Peyer's patch (tissue), 4 donors: ENCODE measurements around the gene SLC6A6. TPM values are rescaled to one million over a fixed set of nuclear protein-coding genes. Genes with fewer than 3 reads are reported as not detected.
A peak's percentile ranks its signal among the peaks of the same experiment; 100 is the strongest.

ENCODE experiments used
- DNase-seq, 3 donors: peaks; one replicate each; pipeline ENCODE4 v3.0.0-alpha.2; 2017 to 2019
- H3K27ac ChIP-seq, 4 donors: fragments of 200-600 bp; sonication (generic); one replicate each; pipeline ENCODE4 v1.5.1; 2016 to 2019
- H3K27me3 ChIP-seq, 2 donors: fragments of 200-600 bp; sonication (generic); one replicate each; pipeline ENCODE4 v1.5.1; 2019
- H3K36me3 ChIP-seq, 3 donors: fragments of 200-600 bp; sonication (generic); one replicate each; pipeline ENCODE4 v1.5.1; 2016 to 2019
- H3K4me1 ChIP-seq, 4 donors: fragments of 200-600 bp; sonication (generic); one replicate each; pipeline ENCODE4 v1.5.1; 2016 to 2019
- H3K4me3 ChIP-seq, 4 donors: fragments of 200-600 bp; sonication (generic); 1 replicate in 3 of 4; 2 replicates in 1 of 4; pipeline ENCODE4 v1.5.1; 2016 to 2019; ENCODE audit warnings: mild to moderate bottlenecking in 1 of 4
- H3K9me3 ChIP-seq, 4 donors: fragments of 200-600 bp; sonication (generic); one replicate each; pipeline ENCODE4 v1.5.1; 2016 to 2019; ENCODE audit warnings: mild to moderate bottlenecking in 1 of 4
- POLR2A ChIP-seq, 2 donors: fragments of 450-650 bp; IDR thresholded peaks; one replicate each; pipeline ENCODE4 v1.5.1; 2017; ENCODE audit warnings: antibody characterized with exemption in 2 of 2, mild to moderate bottlenecking in 2 of 2, moderate library complexity in 2 of 2
- total RNA-seq, 4 donors: library from RNA; depleted of rRNA; stranded (reverse); fragments of >200 nt; gene quantifications; one replicate each; pipeline ENCODE4 v1.1.0, GENCODE V29; 2016
- TF ChIP-seq, protein P1 (sequence below), 6 experiments: fragments of 450-650 bp in 4 of 6; fragments of 200-600 bp in 2 of 6; sonication (generic) in 1 of 6; IDR thresholded peaks; one replicate each; pipeline ENCODE4 v1.5.1; 2017 to 2019; ENCODE audit warnings: antibody characterized with exemption in 6 of 6, mild to moderate bottlenecking in 3 of 6, moderate library complexity in 1 of 6

SLC6A6 gene
- total RNA-seq, 4 donors from 2014 or later: 61.1 to 190 (median 150) TPM

DNA sequence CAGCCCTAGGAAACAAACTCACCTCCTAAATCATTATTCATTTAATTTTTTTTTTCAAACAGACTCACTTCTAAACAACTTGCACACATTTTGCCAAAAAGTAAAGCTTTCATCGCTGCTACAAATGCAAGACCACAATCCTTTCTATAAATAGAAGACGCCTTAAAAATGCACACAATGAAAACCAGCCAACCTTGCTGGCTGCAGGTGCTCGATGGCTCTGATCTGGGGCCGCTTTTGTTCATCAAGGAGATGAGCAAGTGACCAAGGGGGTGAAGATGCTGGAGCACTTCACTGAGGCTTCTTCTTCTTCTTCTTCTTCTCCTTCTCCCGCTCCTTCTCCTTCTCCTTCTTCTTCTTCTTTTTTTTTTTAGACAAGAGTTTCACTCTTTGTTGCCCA lies 12.7 kb upstream of the SLC6A6 start:
- Histone ChIP-seq H3K4me3 (no peak overlapping the region), H3K9me3 (no peaks in the 10 kb centered on the region), H3K27ac (no peak overlapping the region), H3K27me3 (no peaks in the 10 kb centered on the region), H3K4me1 (peaks cover 0 to 8% (median 0%) of the 10 kb centered on the region in 4 donors), H3K36me3 (no peaks in the 10 kb centered on the region)
- TF ChIP-seq POLR2A (IDR thresholded peaks at IDR 0.05): no peak
- TF ChIP-seq, protein P1, sequence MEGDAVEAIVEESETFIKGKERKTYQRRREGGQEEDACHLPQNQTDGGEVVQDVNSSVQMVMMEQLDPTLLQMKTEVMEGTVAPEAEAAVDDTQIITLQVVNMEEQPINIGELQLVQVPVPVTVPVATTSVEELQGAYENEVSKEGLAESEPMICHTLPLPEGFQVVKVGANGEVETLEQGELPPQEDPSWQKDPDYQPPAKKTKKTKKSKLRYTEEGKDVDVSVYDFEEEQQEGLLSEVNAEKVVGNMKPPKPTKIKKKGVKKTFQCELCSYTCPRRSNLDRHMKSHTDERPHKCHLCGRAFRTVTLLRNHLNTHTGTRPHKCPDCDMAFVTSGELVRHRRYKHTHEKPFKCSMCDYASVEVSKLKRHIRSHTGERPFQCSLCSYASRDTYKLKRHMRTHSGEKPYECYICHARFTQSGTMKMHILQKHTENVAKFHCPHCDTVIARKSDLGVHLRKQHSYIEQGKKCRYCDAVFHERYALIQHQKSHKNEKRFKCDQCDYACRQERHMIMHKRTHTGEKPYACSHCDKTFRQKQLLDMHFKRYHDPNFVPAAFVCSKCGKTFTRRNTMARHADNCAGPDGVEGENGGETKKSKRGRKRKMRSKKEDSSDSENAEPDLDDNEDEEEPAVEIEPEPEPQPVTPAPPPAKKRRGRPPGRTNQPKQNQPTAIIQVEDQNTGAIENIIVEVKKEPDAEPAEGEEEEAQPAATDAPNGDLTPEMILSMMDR (IDR thresholded peaks at IDR 0.05): no peak
- DNase-seq: no peak

DNA sequence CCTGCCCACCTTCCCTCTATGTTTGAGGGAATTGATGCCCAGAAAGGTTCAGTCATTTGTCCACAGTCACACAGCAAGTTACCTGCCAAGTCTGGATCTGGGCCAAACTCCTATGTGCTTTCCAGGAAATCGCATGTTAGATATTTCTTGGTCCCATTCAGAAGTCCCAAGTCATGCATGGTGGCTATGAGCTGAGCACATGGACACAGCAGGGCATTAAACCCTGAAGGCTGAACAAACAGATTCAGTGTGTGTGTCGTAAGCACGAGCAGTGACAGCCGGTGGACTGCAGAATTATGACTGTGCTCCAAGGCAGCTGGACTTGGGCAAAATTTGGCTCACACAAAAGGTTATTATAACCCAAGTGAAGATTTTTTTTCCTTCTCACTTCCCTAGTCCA lies 11.4 kb upstream of the SLC6A6 start:
- Histone ChIP-seq H3K27me3 (no peaks in the 10 kb centered on the region), H3K27ac (peak overlapping the region in 1 of 4 donors; percentile 39), H3K4me1 (peaks cover 0 to 12% (median 0%) of the 10 kb centered on the region in 4 donors), H3K36me3 (no peaks in the 10 kb centered on the region), H3K9me3 (no peaks in the 10 kb centered on the region), H3K4me3 (no peak overlapping the region)
- no peak for TF ChIP-seq POLR2A (IDR thresholded peaks at IDR 0.05)
- TF ChIP-seq, protein P1 (IDR thresholded peaks at IDR 0.05): no peak
- DNase-seq: no peak

DNA sequence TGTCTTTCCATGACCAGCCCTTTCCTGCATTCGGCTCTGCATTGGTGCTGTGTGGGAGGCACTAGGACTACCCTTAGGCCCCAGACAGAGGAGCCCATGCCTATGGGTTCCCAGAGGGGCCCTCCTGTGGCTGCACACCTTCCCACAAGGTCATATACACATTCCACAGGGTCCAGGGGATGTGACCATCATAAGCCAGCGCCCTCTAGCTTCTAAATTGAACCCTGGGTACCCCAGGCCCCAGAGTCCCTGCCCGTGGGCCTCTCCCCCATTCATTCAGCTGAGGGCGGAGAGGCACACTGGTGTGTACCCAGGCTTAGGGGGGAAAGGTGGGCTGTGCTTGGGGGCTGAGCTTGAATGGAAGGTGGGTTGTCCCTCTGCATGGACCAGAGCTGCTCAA lies 10.2 kb upstream of the SLC6A6 start:
- no peaks in the 10 kb centered on the region for H3K36me3 ChIP-seq
- no peak overlapping the region for H3K27ac ChIP-seq
- TF ChIP-seq, protein P1 (IDR thresholded peaks at IDR 0.05): no peak
- no peak for TF ChIP-seq POLR2A (IDR thresholded peaks at IDR 0.05)
- H3K4me3 ChIP-seq: no peak overlapping the region
- no peak for DNase-seq
- H3K9me3 ChIP-seq: no peaks in the 10 kb centered on the region
- no peaks in the 10 kb centered on the region for H3K27me3 ChIP-seq
- peaks cover 0 to 14% (median 0%) of the 10 kb centered on the region in 4 donors for H3K4me1 ChIP-seq

DNA sequence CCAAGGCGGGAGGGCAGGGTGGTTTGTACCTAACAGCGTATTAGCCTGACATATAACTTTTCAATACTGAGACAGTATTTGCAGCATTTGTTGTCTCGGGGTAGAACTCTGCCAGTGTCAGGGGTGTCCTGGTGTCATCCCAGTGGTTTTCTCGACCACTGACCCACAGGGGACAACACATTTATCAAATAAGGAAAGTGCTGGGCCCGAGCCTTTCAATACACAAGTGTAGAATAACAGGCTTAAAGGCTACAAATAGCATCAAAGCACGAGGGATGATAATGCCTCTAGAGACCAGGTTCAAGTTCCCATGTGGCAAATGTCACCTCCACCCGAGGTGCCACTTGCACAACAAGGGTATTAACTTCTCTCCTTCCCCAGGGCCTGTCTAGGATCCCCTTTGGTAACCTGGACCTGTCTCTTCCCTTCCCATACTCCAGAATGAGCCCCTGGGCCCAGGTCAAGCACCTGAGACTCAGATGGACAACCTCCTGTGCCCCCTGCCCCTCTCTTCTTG lies 9.5 kb upstream of the SLC6A6 start:
- Histone ChIP-seq H3K4me1 (peaks cover 0 to 20% (median 3%) of the 10 kb centered on the region in 4 donors), H3K4me3 (no peak overlapping the region), H3K27ac (peak overlapping the region in 2 of 4 donors; percentile 22 to 58), H3K9me3 (no peaks in the 10 kb centered on the region), H3K36me3 (no peaks in the 10 kb centered on the region), H3K27me3 (no peaks in the 10 kb centered on the region)
- DNase-seq: no peak
- TF ChIP-seq, protein P1 (IDR thresholded peaks at IDR 0.05): no peak

DNA sequence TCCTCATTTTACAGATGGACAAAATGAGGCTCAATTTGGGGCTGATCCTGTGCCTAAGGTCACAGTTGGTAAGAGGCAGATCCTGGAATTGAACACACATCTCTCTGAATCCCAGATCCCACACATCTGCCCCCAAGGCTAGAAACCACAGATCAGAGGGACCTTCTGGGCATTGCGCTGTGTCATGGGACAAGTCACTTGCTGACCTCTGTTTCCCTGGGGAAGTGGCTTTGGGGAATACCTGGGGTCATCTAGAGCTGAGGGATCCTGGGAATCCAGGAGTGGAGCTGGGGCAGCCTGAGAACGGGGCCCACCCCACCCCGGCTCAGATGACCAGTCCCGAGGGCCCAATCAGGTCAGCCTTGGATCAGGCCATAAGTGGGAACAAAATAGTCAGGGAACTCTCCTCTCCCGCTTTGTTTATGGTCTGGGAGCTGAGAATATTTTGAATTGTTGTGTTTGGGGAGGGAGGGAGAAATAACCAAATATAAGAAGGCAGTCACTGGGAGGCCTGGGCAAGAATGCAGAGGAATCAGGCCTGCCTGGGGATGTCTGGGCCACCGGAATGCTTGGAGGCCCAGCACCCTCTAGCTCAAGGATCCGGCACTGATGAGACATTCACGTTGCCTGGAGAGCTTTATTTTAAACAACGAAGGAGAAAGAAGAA lies 8.8 kb upstream of the SLC6A6 start:
- Histone ChIP-seq H3K27ac (peak overlapping the region in 3 of 4 donors; percentile 22 to 58 (median 49)), H3K27me3 (no peaks in the 10 kb centered on the region), H3K36me3 (no peaks in the 10 kb centered on the region), H3K9me3 (no peaks in the 10 kb centered on the region), H3K4me3 (no peak overlapping the region), H3K4me1 (peaks cover 0 to 25% (median 3%) of the 10 kb centered on the region in 4 donors)
- no peak for TF ChIP-seq POLR2A (IDR thresholded peaks at IDR 0.05)
- TF ChIP-seq, protein P1 (IDR thresholded peaks at IDR 0.05): no peak
- no peak for DNase-seq
